Osteocyte (in vitro differentiated cells): ENCODE measurements around the gene TEX101. TPM values are rescaled to one million over a fixed set of nuclear protein-coding genes. Genes with fewer than 3 reads are reported as not detected.
"Not testable (repeated sequence)": the region's sequence is repeated elsewhere in the genome, so short reads cannot be mapped to it uniquely, and the experiment has no call there.

Experiments
- DNase-seq: peaks from one replicate; pipeline ENCODE4 v3.0.0; 2021; ENCODE audit warnings: mixed read lengths; ENCODE audit not compliant: unreplicated experiment; ENCODE audit errors: extremely low spot score
- H3K27ac Mint-ChIP-seq: one replicate; pipeline ENCODE4 v1.8.0; 2021; ENCODE audit warnings: mild to moderate bottlenecking, mixed read lengths; ENCODE audit not compliant: unreplicated experiment
- H3K27me3 Mint-ChIP-seq: one replicate; pipeline ENCODE4 v1.8.0; 2021; ENCODE audit warnings: mixed read lengths; ENCODE audit not compliant: unreplicated experiment
- H3K36me3 Mint-ChIP-seq: one replicate; pipeline ENCODE4 v1.8.0; 2021; ENCODE audit warnings: mixed read lengths; ENCODE audit not compliant: unreplicated experiment
- H3K4me1 Mint-ChIP-seq: one replicate; pipeline ENCODE4 v1.8.0; 2021; ENCODE audit warnings: mixed read lengths; ENCODE audit not compliant: unreplicated experiment
- H3K4me3 Mint-ChIP-seq: one replicate; pipeline ENCODE4 v1.8.0; 2021; ENCODE audit warnings: mild to moderate bottlenecking, moderate library complexity, mixed read lengths; ENCODE audit not compliant: unreplicated experiment
- H3K9me3 Mint-ChIP-seq: one replicate; pipeline ENCODE4 v1.8.0; 2021; ENCODE audit warnings: mixed read lengths; ENCODE audit not compliant: unreplicated experiment
- CTCF ChIP-seq: fragments of 200-600 bp; sonication (generic); IDR thresholded peaks from 2 replicates; pipeline ENCODE4 v1.5.0; 2021; ENCODE audit warnings: antibody characterized with exemption, mild to moderate bottlenecking, moderate library complexity
- long read RNA-seq: library from polyadenylated mRNA; unstranded; transcript quantifications from one replicate; pipeline ENCODE4 v2.0.0, GENCODE V29; 2021
- total RNA-seq: library from RNA; stranded (reverse); gene quantifications from 2 replicates; pipeline ENCODE4 v1.2.1, GENCODE V29; 2021

TEX101 gene
- not detected in 2 replicates for total RNA-seq
- long read RNA-seq = 0 reads

DNA sequence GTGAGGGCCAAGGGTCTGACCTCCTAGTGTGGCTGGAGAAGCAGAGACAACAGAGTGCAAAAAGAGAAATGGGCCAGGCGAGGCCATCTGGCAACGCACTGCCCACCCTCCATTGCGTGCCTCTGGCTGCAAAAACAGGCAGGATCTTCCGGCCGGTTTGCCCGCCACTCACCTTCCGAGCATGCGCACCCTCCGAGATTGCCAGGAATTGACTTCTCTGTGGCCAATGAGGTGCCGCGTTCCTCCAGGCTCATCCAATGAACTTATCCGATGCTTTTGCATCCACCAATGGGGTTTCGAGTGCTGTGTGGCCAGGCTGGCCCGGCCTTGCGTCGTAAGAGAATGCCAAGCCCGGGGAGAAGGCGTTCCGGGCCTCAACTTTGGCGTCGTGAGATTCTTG, at the start of gene TEX101:
Gene TEX101, plus strand, starts transcription at position 337 of the 400 bp plus-strand sequence. CDS start 1,030 bp downstream, outside the sequence.
- H3K9me3 Mint-ChIP-seq = no peaks in the 10 kb centered on the region
- no peaks in the 10 kb centered on the region for H3K27me3 Mint-ChIP-seq
- no peak within 1 kb of the TSS for H3K27ac Mint-ChIP-seq
- DNase-seq = no peak
- no peak within 1 kb of the TSS for H3K4me3 Mint-ChIP-seq
- H3K36me3 Mint-ChIP-seq = no peaks in the 10 kb centered on the region
- no peaks in the 10 kb centered on the region for H3K4me1 Mint-ChIP-seq
- TF ChIP-seq CTCF = no peak

DNA sequence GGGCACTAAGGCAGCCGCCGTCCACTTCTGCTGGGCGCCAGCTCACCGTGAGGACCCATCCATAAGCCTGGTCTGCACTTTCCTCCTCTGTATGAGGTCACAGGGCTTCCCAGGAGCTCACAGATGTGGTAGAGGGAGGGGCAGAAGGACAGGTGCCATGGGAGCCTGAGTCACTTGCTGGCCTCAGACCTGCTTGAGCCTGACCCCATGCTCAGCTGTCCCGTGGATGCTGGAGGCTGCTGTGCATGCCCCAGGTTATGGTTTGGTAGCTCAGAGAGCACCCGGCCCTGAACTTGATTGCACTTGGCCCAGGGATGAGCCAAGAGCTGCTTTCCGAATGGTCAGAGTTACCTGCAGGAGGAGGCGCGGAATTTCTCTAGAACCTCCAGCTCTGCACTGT, 49.0 kb upstream of the TEX101 start:
- H3K27ac Mint-ChIP-seq, H3K36me3 Mint-ChIP-seq, H3K27me3 Mint-ChIP-seq, H3K9me3 Mint-ChIP-seq, DNase-seq, H3K4me1 Mint-ChIP-seq, H3K4me3 Mint-ChIP-seq: not testable (repeated sequence)

DNA sequence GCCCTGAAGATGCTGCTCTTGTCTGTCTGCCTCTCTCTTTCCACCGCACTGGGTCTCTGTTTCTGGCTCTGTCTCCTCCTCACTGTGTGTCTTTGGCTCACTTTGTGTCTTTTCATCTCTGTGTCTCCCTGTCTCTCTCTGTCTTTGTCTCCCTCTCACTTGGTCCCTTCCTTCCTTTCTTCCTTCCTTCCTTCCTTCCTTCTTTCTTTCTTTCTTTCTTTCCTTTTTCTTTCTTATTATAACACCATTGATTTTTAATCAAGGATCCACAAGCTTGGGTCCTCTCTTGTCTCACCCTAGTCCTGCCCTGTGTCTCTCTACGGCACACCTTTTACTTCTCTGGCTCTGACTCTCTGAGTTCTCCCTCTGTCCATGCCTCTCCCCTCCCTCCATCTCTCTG, 46.9 kb upstream of the TEX101 start:
- Mint-ChIP-seq H3K4me1 (no peaks in the 10 kb centered on the region), H3K27me3 (peaks cover 2% of the 10 kb centered on the region), H3K9me3 (no peaks in the 10 kb centered on the region), H3K36me3 (no peaks in the 10 kb centered on the region), H3K4me3 (no peak overlapping the region), H3K27ac (no peak overlapping the region)
- DNase-seq = no peak
- TF ChIP-seq CTCF = no peak

DNA sequence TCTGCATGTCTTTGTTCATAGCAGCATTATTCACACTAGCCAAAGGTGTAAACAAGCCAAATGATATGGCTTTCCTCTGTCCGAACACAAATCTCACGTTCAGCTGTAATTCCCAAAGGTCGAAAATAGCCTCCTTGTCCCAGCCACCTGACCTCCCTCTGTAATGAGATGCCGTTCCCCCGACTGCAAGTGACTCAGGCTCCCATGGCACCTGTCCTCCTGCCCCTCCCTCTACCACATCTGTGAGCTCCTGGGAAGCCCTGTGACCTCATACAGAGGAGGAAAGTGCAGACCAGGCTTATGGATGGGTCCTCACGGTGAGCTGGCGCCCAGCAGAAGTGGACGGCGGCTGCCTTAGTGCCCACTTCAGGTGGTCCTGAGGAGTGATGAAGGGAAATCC, 45.8 kb upstream of the TEX101 start:
- H3K4me1 Mint-ChIP-seq, DNase-seq, H3K27ac Mint-ChIP-seq, H3K9me3 Mint-ChIP-seq, H3K36me3 Mint-ChIP-seq, H3K27me3 Mint-ChIP-seq, H3K4me3 Mint-ChIP-seq: not testable (repeated sequence)

- no peak for DNase-seq
- Mint-ChIP-seq H3K4me1 (no peaks in the 10 kb centered on the region), H3K4me3 (no peak overlapping the region), H3K9me3 (no peaks in the 10 kb centered on the region), H3K27ac (no peak overlapping the region), H3K36me3 (no peaks in the 10 kb centered on the region), H3K27me3 (peaks cover 2% of the 10 kb centered on the region)
- TF ChIP-seq CTCF = no peak
Observed at GRCh38 chr19:43371909-43372308, 42.8 kb upstream of the TEX101 start.

DNA sequence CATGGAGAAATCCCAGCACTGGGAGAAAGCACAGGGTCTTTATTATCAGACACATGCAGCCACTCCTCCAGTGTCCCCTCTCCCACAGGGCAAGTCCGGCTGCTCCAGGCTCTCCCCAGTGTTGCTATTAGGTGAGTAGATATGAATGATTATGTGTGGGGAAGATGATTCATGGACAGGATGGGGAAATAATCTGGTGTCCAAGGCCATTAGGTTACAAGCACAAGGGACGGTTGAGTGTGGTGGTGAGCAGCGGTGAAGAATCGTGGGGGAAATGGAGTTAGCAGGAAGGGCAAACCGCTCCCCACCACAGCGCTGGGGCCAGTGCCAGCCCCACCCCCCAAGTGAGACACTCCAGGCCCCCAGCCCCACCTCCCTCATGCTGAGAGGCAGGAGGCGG, 42.2 kb upstream of the TEX101 start:
- TF ChIP-seq CTCF = no peak
- Mint-ChIP-seq H3K4me3 (no peak overlapping the region), H3K9me3 (no peaks in the 10 kb centered on the region), H3K27ac (no peak overlapping the region), H3K4me1 (no peaks in the 10 kb centered on the region), H3K27me3 (peaks cover 2% of the 10 kb centered on the region), H3K36me3 (no peaks in the 10 kb centered on the region)
- no peak for DNase-seq

- not testable (repeated sequence) for H3K36me3 Mint-ChIP-seq, H3K9me3 Mint-ChIP-seq
Observed at GRCh38 chr19:43377624-43378023, 37.1 kb upstream of the TEX101 start.

More at GRCh38 chr19:43377624-43378023, 37.1 kb upstream of the TEX101 start:
- not testable (repeated sequence) for DNase-seq, H3K27ac Mint-ChIP-seq, H3K4me3 Mint-ChIP-seq, H3K27me3 Mint-ChIP-seq, H3K4me1 Mint-ChIP-seq
